GM12864 (cell line): Measurements from ENCODE around the gene ANKS1B.

Source experiments
- DNase-seq: peaks from one replicate; pipeline ENCODE4 v3.0.0-alpha.2; 2011; ENCODE audit warnings: low read depth
- H3K4me3 ChIP-seq: 2 replicates; pipeline ENCODE4 v1.5.1; 2011; ENCODE audit warnings: mild to moderate bottlenecking, low read depth, low read length, control low read depth
- TF ChIP-seq, protein P1 (sequence below): IDR thresholded peaks from 2 replicates; pipeline ENCODE4 v1.5.1; 2011; ENCODE audit warnings: low read depth, mild to moderate bottlenecking, moderate library complexity, low read length, control low read depth, inconsistent platforms; ENCODE audit errors: missing control alignments

Gene ANKS1B

GRCh38 chr12:98741196-98741555 is 1243.6 kb downstream of the ANKS1B start:
- DNase-seq = no peak
- TF ChIP-seq, protein P1, sequence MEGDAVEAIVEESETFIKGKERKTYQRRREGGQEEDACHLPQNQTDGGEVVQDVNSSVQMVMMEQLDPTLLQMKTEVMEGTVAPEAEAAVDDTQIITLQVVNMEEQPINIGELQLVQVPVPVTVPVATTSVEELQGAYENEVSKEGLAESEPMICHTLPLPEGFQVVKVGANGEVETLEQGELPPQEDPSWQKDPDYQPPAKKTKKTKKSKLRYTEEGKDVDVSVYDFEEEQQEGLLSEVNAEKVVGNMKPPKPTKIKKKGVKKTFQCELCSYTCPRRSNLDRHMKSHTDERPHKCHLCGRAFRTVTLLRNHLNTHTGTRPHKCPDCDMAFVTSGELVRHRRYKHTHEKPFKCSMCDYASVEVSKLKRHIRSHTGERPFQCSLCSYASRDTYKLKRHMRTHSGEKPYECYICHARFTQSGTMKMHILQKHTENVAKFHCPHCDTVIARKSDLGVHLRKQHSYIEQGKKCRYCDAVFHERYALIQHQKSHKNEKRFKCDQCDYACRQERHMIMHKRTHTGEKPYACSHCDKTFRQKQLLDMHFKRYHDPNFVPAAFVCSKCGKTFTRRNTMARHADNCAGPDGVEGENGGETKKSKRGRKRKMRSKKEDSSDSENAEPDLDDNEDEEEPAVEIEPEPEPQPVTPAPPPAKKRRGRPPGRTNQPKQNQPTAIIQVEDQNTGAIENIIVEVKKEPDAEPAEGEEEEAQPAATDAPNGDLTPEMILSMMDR = no peak

DNA sequence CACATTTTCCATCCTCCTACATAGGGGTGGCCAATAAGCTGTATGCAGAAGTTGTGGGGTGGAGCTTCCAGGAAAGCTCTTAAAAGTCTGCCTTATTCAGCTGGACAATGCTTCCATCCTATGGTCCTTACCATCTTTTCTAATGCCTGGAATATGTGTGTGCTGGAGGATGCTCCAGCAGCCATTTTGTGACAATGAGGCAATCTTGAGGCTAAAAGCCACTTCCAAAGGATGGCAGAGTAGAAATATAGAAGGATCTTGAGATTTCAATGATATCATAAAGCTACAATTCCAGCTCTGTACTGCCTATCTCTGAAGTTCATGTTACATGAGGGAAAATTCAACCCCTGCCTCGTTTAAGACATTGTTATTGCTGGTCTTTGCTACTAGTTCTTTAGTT is 1244.0 kb downstream of the ANKS1B start:
- DNase-seq = no peak
- TF ChIP-seq, protein P1 = no peak
- H3K4me3 ChIP-seq = no peak overlapping the region

More at GRCh38 chr12:98741196-98741555, 1243.6 kb downstream of the ANKS1B start:
- no peak overlapping the region for H3K4me3 ChIP-seq

- no peak overlapping the region for H3K4me3 ChIP-seq
- no peak for DNase-seq
- TF ChIP-seq, protein P1 = no peak
Measured at GRCh38 chr12:98738539-98738938, 1246.2 kb downstream of the ANKS1B start.

DNA sequence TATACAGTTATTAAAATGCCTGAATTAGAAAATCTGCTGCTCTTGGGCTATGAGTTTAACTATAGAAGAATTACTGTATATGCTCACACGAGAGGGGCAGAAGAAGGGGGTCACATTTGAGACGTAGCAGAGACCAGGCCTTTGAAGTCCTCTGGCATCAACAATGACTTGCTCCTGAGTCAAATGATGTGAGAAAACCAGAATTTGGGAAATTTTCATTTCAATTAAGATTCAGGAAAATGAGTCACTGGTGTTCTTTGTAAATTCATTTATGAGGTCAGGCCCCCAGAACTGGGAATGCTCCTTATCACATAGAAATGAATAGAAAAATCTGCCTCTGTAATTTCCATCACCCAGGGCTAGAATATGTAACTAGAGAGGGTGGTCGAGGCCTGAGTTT is 1246.7 kb downstream of the ANKS1B start:
- H3K4me3 ChIP-seq = no peak overlapping the region
- TF ChIP-seq, protein P1 = no peak
- no peak for DNase-seq

DNA sequence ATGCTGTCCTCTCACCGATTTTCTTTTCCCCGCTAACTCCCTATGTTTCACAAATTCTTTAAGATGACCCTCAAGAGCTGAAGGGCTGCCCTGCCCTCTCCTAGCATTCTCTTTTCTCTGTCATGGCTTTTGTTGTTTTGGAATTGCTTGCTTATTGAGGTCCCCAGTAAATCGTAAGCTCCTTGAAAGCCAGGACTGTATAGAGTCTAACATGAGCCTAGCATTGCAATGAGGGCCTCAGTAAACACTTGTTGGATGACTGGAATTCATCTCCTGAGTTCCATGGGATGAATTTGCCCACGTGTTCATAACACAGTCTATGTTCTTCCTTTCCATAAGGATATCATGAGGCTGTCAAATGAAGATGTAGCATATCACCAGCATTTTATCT is 1247.4 kb downstream of the ANKS1B start:
- TF ChIP-seq, protein P1 = no peak
- no peak overlapping the region for H3K4me3 ChIP-seq
- DNase-seq = no peak

DNA sequence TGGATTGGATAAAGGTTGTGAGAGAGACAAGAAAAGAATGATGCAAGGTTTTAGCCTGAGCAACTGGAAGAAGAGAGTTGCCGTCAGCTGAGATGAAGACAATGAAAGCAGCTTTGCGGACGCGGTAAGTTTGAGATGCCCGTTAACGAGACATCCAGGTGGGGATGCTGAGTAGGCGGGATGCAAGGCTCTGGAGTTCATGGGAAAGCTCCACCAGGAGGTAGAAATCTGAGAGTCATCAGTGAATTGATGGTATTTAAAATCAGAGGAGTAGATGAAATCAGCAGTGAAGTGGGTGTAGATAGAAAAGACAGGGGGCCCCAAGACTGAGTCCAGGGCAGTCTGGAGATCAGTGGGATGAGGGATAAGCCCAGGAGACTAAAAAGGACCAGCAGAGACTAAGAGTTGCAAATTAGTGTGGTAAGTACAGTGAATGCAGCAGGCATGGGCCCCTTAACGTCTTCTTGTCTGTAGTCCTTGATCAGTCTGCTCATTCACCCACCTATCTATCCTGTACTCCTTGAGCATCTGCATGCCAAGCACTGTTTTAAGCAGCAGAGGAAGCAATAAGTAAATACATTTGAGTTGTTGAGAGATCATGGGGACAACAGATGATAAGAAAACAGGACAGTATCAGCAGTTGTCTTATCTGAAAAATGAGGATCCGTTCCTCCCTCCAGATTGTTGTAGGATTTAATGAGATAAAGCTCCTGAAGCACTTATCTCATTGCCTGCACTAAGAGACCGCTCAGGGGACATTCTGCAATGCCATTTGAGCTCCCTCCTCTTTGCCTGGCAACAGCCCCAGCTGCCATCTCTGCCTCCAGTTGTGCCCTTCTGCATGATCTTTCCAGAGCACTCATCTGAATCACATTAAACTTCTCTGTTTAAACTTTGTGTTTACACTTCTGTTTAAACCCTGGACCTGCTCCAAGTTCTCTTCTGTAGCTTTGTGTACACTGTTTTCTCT is 1248.1 kb downstream of the ANKS1B start:
- DNase-seq = no peak
- TF ChIP-seq, protein P1 = no peak
- H3K4me3 ChIP-seq = no peak overlapping the region

DNA sequence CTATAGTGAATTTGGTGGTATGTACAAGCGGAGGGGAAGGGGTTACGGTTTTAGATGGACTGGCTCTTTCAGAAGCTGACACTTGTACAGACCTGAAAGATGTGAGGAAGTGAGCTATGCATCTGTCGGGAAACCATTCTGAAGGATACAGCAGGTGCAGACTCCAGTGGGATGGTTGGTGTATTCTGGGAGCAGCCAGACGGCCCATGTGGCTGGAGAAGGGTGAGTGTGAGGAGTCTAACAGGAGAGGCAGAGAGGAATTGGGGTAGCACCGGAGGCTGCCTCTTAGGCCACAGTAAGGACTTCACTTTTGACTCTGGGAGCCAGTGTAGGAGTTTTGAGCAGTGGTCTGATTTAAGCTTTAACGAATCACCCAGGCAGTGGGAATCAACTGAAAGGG is 1248.9 kb downstream of the ANKS1B start:
- H3K4me3 ChIP-seq = no peak overlapping the region
- TF ChIP-seq, protein P1 = no peak
- DNase-seq = no peak
